Vagina (tissue), 2 donors: ENCODE measurements around the gene MPP4.
"Not testable (repeated sequence)": the region's sequence is repeated elsewhere in the genome, so short reads cannot be mapped to it uniquely, and the experiment has no call there.

Source experiments
- POLR2A ChIP-seq, 2 donors: fragments of 450-650 bp; IDR thresholded peaks; one replicate each; pipeline ENCODE4 v1.6.1; 2017; ENCODE audit warnings: antibody characterized with exemption in 2 of 2, mild to moderate bottlenecking in 2 of 2, moderate library complexity in 2 of 2
- POLR2AphosphoS5 ChIP-seq, 2 donors: sonication (generic); formaldehyde crosslinking; IDR thresholded peaks; one replicate each; pipeline ENCODE4 v1.9.0; 2017; ENCODE audit warnings: antibody characterized with exemption in 2 of 2, mild to moderate bottlenecking in 2 of 2, low read depth in 1 of 2; ENCODE audit not compliant: insufficient read depth in 1 of 2
- TF ChIP-seq, protein P1 (sequence below), 3 experiments: fragments of 450-650 bp in 2 of 3; fragments of 200-600 bp in 1 of 3; sonication (generic) in 1 of 3; IDR thresholded peaks; one replicate each; pipeline ENCODE4 v1.5.1; 2017 to 2019; ENCODE audit warnings: antibody characterized with exemption in 3 of 3, mild to moderate bottlenecking in 2 of 3, moderate library complexity in 2 of 3

DNA sequence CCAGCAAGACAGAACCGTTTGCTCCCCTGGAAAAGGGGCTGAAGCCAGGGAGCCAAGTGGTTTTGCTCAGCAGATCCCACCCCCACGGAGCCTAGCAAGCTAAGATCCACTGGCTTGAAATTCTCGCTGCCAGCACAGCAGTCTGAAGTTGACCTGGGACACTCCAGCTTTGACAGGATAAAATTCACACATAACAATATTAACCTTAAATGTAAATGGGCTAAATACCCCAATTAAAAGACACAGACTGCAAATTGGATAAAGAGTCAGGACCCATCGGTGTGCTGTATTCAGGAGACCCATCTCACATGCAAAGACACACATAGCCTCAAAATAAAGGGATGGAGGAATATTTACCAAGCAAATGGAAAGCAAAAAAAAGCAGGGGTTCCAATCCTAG is 27.2 kb downstream of the MPP4 start:
- TF ChIP-seq POLR2AphosphoS5 (IDR thresholded peaks at IDR 0.05; ENCODE audit: insufficient read depth in 1 of 2, low read depth in 1 of 2); POLR2A (IDR thresholded peaks at IDR 0.05): not testable (repeated sequence)
- TF ChIP-seq, protein P1, sequence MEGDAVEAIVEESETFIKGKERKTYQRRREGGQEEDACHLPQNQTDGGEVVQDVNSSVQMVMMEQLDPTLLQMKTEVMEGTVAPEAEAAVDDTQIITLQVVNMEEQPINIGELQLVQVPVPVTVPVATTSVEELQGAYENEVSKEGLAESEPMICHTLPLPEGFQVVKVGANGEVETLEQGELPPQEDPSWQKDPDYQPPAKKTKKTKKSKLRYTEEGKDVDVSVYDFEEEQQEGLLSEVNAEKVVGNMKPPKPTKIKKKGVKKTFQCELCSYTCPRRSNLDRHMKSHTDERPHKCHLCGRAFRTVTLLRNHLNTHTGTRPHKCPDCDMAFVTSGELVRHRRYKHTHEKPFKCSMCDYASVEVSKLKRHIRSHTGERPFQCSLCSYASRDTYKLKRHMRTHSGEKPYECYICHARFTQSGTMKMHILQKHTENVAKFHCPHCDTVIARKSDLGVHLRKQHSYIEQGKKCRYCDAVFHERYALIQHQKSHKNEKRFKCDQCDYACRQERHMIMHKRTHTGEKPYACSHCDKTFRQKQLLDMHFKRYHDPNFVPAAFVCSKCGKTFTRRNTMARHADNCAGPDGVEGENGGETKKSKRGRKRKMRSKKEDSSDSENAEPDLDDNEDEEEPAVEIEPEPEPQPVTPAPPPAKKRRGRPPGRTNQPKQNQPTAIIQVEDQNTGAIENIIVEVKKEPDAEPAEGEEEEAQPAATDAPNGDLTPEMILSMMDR (IDR thresholded peaks at IDR 0.05) = not testable (repeated sequence)
